HepG2 (cell line): Measurements from ENCODE around the gene PDHX. TPM values are rescaled to one million over a fixed set of nuclear protein-coding genes. Genes with fewer than 3 reads are reported as not detected.
A peak's percentile ranks its signal among the peaks of the same experiment; 100 is the strongest.

ENCODE experiments used
- ATAC-seq: fragments of 200-7000 bp; cut with Tn5 transposase; 3 replicates; pipeline ENCODE4 v1.9.1; 2020; ENCODE audit warnings: mild to moderate bottlenecking, moderate library complexity
- BruUV-seq: library from RNA; stranded (reverse); fragments of 400-500 nt; replicated peaks from 2 replicates; lab custom pipeline; 2021; lab: Mats Ljungman, UMichigan
- CTCF ChIA-PET: fragments of 300-600 bp; formaldehyde crosslinking; extraction: SDS; loops from one replicate; lab custom pipeline; 2021; ENCODE audit warnings: low total read pairs, inconsistent platforms, low intra/inter-chr PET ratio; lab: Yijun Ruan, JAX
- POLR2A ChIA-PET: fragments of 350-600 bp; sonication (Branson Sonifier 250); formaldehyde crosslinking; loops from one replicate; lab custom pipeline; 2020; ENCODE audit warnings: antibody characterized with exemption, inconsistent platforms; lab: Yijun Ruan, JAX
- DNase-seq: peaks from one replicate; pipeline ENCODE4 v3.0.0-alpha.2; 2015; ENCODE audit warnings: low spot score
- FAIRE-seq: peaks from 3 replicates; lab custom pipeline; 2011; peaks lifted over from hg19 to GRCh38; lab: Jason Lieb, UNC
- H2AFZ ChIP-seq: one replicate; pipeline ENCODE4 v1.6.1; 2011; ENCODE audit warnings: low read length, inconsistent platforms
- H3K27ac ChIP-seq: fragments of 300-600 bp; 3 replicates; pipeline ENCODE4 v1.8.0; 2011; ENCODE audit warnings: mixed run types, mild to moderate bottlenecking, mixed read lengths, low read length, inconsistent platforms; ENCODE audit not compliant: insufficient read depth; ENCODE audit errors: extremely low read length
- H3K27me3 ChIP-seq, 2 experiments: fragments of 200-600 bp in 1 of 2; 2 replicates in 1 of 2; 3 replicates in 1 of 2; pipeline versions ENCODE4 v1.6.0 to v1.8.0; 2011; ENCODE audit warnings: low read length in 2 of 2, mild to moderate bottlenecking in 2 of 2, moderate library complexity in 2 of 2, inconsistent platforms in 1 of 2; ENCODE audit not compliant: insufficient read depth in 2 of 2, control insufficient read depth in 1 of 2
- H3K36me3 ChIP-seq, 2 experiments: fragments of 200-600 bp in 1 of 2; replicated peaks in 1 of 2; 2 replicates in 1 of 2; 3 replicates in 1 of 2; pipeline versions ENCODE4 v1.5.1 to v1.8.0; 2011; ENCODE audit warnings: low read length in 2 of 2, inconsistent platforms in 1 of 2; ENCODE audit not compliant: insufficient read depth in 2 of 2, control insufficient read depth in 1 of 2
- H3K4me1 ChIP-seq: 2 replicates; pipeline ENCODE4 v1.5.1; 2012; ENCODE audit warnings: low read length, inconsistent platforms; ENCODE audit not compliant: insufficient read depth
- H3K4me2 ChIP-seq: 2 replicates; pipeline ENCODE4 v1.6.0; 2011; ENCODE audit warnings: low read depth, low read length, inconsistent platforms
- H3K4me3 ChIP-seq, 3 experiments: fragments of 200-600 bp in 1 of 3; sonication (generic), shearing (Covaris generic) in 1 of 3; replicated peaks in 1 of 3; 2 replicates each; pipeline ENCODE4 v1.5.1; 2011 to 2016; ENCODE audit warnings: low read length in 3 of 3, inconsistent platforms in 2 of 3, low read depth in 2 of 3, mild to moderate bottlenecking in 2 of 3, control low read depth in 1 of 3, mixed read lengths in 1 of 3; ENCODE audit not compliant: insufficient read depth in 1 of 3
- H3K79me2 ChIP-seq: one replicate; pipeline ENCODE4 v1.6.1; 2011; ENCODE audit warnings: low read length, inconsistent platforms; ENCODE audit not compliant: insufficient read depth
- H3K9ac ChIP-seq: 2 replicates; pipeline ENCODE4 v1.6.0; 2011; ENCODE audit warnings: mild to moderate bottlenecking, low read depth, low read length, inconsistent platforms; ENCODE audit not compliant: insufficient read depth
- H3K9me3 ChIP-seq: 2 replicates; pipeline ENCODE4 v1.5.1; 2012; ENCODE audit warnings: mild to moderate bottlenecking, low read length
- H4K20me1 ChIP-seq: 2 replicates; pipeline ENCODE4 v1.6.0; 2011; ENCODE audit warnings: inconsistent platforms, mild to moderate bottlenecking, low read length, moderate library complexity; ENCODE audit not compliant: insufficient read depth
- AGO2 ChIP-seq: fragments of 200-400 bp; formaldehyde crosslinking; optimal IDR thresholded peaks from 2 replicates; pipeline ENCODE3; 2017; ENCODE audit warnings: mild to moderate bottlenecking, low read depth, low read length, moderate library complexity
- HNRNPLL ChIP-seq: fragments of 200-400 bp; formaldehyde crosslinking; IDR thresholded peaks from 2 replicates; pipeline ENCODE4 v1.6.1; 2017; ENCODE audit warnings: mild to moderate bottlenecking, low read depth, low read length; ENCODE audit not compliant: poor library complexity, severe bottlenecking
- RFXAP ChIP-seq: sonication (generic); formaldehyde crosslinking; IDR thresholded peaks from 2 replicates; pipeline ENCODE4 v1.4.0; 2020; ENCODE audit warnings: missing genetic modification reagents, borderline replicate concordance
- SNAPC4 ChIP-seq: sonication (generic); formaldehyde crosslinking; IDR thresholded peaks from 2 replicates; pipeline ENCODE4 v1.4.0; 2020; ENCODE audit warnings: mild to moderate bottlenecking, missing genetic modification reagents
- TBX2 ChIP-seq: sonication (generic); formaldehyde crosslinking; IDR thresholded peaks from 2 replicates; pipeline ENCODE4 v1.5.0; 2020; ENCODE audit warnings: missing genetic modification reagents, mild to moderate bottlenecking, borderline replicate concordance
- ZFX ChIP-seq: sonication (generic); formaldehyde crosslinking; IDR thresholded peaks from 2 replicates; pipeline ENCODE4 v1.4.0; 2020; ENCODE audit warnings: mild to moderate bottlenecking, low read depth, missing genetic modification reagents, moderate library complexity
- ZMYM2 ChIP-seq: sonication (generic); formaldehyde crosslinking; IDR thresholded peaks from 2 replicates; pipeline ENCODE4 v1.8.0; 2022; ENCODE audit warnings: mild to moderate bottlenecking, missing genetic modification reagents
- ZNF430 ChIP-seq: sonication (generic); formaldehyde crosslinking; IDR thresholded peaks from 2 replicates; pipeline ENCODE4 v1.9.0; 2021; ENCODE audit warnings: mild to moderate bottlenecking, missing genetic modification reagents
- WGBS: methylation state at CpG from one replicate; pipeline ENCODE4 v1.1.6; 2017; ENCODE audit warnings: low lambda C conversion rate; 5-methylcytosine and 5-hydroxymethylcytosine counted together
- in situ Hi-C: cut with HindIII; loops from 2 replicates; pipeline ENCODE4 v1.10.0; 2017; ENCODE audit warnings: low pct_unique_long_range_greater_than_20kb; ENCODE audit not compliant: extremely low pct_ligation_motif_present
- intact Hi-C: fragments of 100-400 bp; cut with micrococcal nuclease; formaldehyde crosslinking; loops from one replicate; pipeline ENCODE4 v1.10.0; 2022; ENCODE audit not compliant: unreplicated experiment
- polyA plus RNA-seq, 8 experiments: library from polyadenylated mRNA; depleted of rRNA in 3 of 8; stranded (reverse) in 7 of 8; unstranded in 1 of 8; fragments of >200 nt; fragmentation: Illumina TruSeq in 4 of 8; extraction: Trizol in 4 of 8; gene quantifications; 2 replicates each; pipeline versions ENCODE4 v1.2.1 to v1.2.3, GENCODE V29; 2011 to 2016; ENCODE audit warnings: low read depth in 4 of 8, missing spikeins in 1 of 8, mixed read lengths in 1 of 8; ENCODE audit not compliant: insufficient read depth in 1 of 8
- total RNA-seq, 5 experiments: library from RNA; depleted of rRNA; stranded (reverse); fragments of >200 nt; fragmentation: Illumina TruSeq; extraction: Trizol; gene quantifications; 2 replicates each; pipeline ENCODE4 v1.2.3, GENCODE V29; 2016; ENCODE audit warnings: low read depth in 1 of 5
- TF ChIP-seq, protein P1 (sequence below): IDR thresholded peaks from 2 replicates; pipeline ENCODE4 v1.6.1; 2016
- TF ChIP-seq, protein P2 (sequence below): sonication (generic); formaldehyde crosslinking; IDR thresholded peaks from 2 replicates; pipeline ENCODE4 v1.4.0; 2020; ENCODE audit warnings: missing genetic modification reagents

The PDHX gene
- total and polyA plus RNA-seq, 2 of the 13 experiments (the other 11 are each of a cell fraction or from before 2014, with no cell fraction given), result 41.0 to 73.8 TPM

DNA sequence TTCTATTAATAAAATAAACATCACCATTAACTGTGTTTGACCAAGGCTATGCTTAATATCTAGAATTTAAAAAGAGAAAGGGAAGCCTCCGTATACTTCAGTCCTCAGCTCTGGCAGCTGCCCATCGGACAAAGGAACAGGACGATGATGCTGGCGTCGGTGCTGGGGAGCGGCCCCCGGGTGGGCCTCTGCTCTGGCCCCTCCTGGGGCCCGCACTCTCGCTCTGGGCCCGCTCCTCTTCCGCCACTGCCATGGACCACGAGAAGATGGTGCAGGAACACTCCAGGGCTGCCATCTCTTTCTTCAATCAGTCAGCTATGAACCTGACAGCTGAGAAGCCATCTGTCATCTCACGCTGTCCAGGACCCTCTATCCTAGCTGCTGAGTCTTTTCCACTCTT lies 25.3 kb downstream of the PDHX start:
- DNase-seq (no peak), ATAC-seq (no peak), FAIRE-seq (no peak)
- H3K9ac ChIP-seq, result no peak overlapping the region
- intact Hi-C loops, result no loop called here
- POLR2A ChIA-PET, result no interaction called here
- H3K9me3 ChIP-seq, result no peaks in the 10 kb centered on the region
- no peak overlapping the region for H3K4me3 ChIP-seq
- CTCF ChIA-PET, result no interaction called here
- no peak overlapping the region for H2AFZ ChIP-seq
- no peak overlapping the region for H3K4me2 ChIP-seq
- H3K4me1 ChIP-seq, result no peaks in the 10 kb centered on the region
- H3K27me3 ChIP-seq, result no peaks in the 10 kb centered on the region
- H3K36me3 ChIP-seq, result peaks cover 1 to 19% of the 10 kb centered on the region in 2 experiments; a peak in 3 of 5 replicates
- H4K20me1 ChIP-seq, result peaks cover 7% of the 10 kb centered on the region; the same call in 1 of the 2 replicates
- peaks cover 60% of the 10 kb centered on the region for H3K79me2 ChIP-seq
- BruUV-seq, result no TSS peak
- no peak overlapping the region for H3K27ac ChIP-seq
- in situ Hi-C loops, result no loop called here
- WGBS, result 96% methylated on average over 12 of the region's 13 CpGs
- peak; percentile 44 for TF ChIP-seq AGO2
- TF ChIP-seq HNRNPLL, result peak; percentile 28
- no peak for TF ChIP-seq ZMYM2 (CRISPR knock-in tag)

DNA sequence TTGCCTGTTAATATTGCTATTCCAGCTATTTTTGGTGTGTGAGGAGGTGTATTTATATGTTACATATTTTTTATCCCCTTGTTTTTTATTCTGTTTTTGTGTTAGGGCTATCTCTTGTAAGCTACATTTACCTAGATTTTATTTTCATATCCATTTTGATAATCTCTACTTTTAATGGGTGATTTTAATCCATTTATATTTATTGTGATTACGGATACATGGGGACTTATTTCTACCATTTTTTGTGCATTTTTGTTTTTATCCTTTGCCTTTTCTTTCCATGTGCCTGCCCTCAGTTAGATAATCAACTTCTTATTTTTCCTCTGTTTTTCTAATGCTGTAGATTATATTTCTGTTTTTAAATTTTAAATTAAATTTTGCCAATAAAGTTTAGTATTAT lies 28.3 kb downstream of the PDHX start:
- no peak for DNase-seq
- no peak overlapping the region for H3K9ac ChIP-seq
- no peak overlapping the region for H3K27ac ChIP-seq
- ChIA-PET POLR2A (no interaction called here), CTCF (no interaction called here)
- 98% methylated on average over 1 of the region's 1 CpG for WGBS
- no peak overlapping the region for H3K4me2 ChIP-seq
- H3K4me1 ChIP-seq, result no peaks in the 10 kb centered on the region
- peaks cover 48% of the 10 kb centered on the region for H3K79me2 ChIP-seq
- H3K9me3 ChIP-seq, result no peaks in the 10 kb centered on the region
- no TSS peak for BruUV-seq
- H3K4me3 ChIP-seq, result no peak overlapping the region
- intact Hi-C loops (no loop called here), in situ Hi-C loops (no loop called here)
- peaks cover 1 to 36% of the 10 kb centered on the region in 2 experiments; a peak in 3 of 5 replicates for H3K36me3 ChIP-seq
- H4K20me1 ChIP-seq, result peaks cover 8% of the 10 kb centered on the region; the same call in 1 of the 2 replicates
- no peak for FAIRE-seq
- no peak overlapping the region for H2AFZ ChIP-seq
- no peaks in the 10 kb centered on the region for H3K27me3 ChIP-seq
- ATAC-seq, result no peak
- TF ChIP-seq TBX2 (CRISPR knock-in tag), result no peak
- no peak for TF ChIP-seq SNAPC4 (CRISPR knock-in tag)
- TF ChIP-seq, protein P1, sequence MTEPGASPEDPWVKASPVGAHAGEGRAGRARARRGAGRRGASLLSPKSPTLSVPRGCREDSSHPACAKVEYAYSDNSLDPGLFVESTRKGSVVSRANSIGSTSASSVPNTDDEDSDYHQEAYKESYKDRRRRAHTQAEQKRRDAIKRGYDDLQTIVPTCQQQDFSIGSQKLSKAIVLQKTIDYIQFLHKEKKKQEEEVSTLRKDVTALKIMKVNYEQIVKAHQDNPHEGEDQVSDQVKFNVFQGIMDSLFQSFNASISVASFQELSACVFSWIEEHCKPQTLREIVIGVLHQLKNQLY, result no peak
- TF ChIP-seq, protein P2, sequence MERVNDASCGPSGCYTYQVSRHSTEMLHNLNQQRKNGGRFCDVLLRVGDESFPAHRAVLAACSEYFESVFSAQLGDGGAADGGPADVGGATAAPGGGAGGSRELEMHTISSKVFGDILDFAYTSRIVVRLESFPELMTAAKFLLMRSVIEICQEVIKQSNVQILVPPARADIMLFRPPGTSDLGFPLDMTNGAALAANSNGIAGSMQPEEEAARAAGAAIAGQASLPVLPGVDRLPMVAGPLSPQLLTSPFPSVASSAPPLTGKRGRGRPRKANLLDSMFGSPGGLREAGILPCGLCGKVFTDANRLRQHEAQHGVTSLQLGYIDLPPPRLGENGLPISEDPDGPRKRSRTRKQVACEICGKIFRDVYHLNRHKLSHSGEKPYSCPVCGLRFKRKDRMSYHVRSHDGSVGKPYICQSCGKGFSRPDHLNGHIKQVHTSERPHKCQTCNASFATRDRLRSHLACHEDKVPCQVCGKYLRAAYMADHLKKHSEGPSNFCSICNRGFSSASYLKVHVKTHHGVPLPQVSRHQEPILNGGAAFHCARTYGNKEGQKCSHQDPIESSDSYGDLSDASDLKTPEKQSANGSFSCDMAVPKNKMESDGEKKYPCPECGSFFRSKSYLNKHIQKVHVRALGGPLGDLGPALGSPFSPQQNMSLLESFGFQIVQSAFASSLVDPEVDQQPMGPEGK, result no peak
- TF ChIP-seq RFXAP (CRISPR knock-in tag), result no peak
- no peak for TF ChIP-seq ZNF430 (CRISPR knock-in tag)
- TF ChIP-seq ZFX (CRISPR knock-in tag), result no peak
